ENCODE data around the gene WDR3.

Gene WDR3

DNA sequence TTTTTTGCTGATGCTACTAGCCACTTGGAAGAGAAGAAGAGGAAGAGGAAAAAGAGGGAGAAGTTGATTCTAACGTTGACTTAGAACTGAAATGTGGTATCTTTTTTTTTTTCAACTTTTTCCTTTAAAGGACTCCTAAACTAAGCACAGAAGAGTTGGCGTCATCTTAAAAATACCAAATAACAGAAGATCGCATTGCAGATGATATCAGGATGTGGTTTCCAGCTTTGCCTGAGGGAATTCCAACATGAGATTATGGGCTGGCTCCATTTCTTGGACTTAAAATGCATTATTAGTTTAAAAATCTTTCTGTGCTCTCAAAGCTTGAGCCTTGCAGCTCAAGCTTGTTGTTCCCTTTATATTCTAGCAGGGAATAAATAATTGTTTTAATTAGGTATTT lies 29.8 kb downstream of the WDR3 start:
- DNase-seq = no peak

DNA sequence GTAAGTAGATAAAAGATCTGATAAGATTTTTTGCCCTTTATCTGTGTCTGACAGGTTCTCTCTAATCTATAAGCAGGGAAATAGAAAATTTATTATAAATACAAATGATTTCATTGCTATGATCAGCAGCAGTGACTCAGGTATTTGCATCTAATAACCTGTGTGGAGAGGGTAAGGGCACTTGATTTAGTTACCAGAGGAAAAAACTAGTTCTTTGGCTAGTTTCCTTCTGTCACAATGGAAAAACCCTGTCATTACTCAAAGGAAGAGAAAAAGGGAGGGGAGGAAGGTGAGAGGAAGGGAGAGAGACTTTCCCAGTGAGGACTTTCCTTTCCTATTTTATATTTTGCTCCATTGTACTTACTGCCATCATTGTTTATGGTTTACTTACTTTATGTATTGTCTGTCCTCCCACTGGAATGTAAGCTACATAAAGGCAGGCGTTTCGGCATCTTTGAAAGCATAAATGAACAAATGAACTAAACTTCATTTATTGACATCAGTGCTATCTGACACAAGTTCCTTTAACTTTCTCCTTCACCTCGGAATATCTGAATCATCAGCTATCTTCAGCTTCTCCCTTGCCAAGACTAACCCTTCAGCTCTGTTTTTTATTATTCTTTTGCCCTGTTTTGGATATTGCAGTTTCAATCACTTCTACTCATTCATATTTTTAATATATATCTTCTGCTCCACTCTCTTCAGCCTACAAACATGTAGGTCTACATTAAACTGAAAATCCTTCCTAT lies 34.9 kb downstream of the WDR3 start:
- DNase-seq = no peak

DNA sequence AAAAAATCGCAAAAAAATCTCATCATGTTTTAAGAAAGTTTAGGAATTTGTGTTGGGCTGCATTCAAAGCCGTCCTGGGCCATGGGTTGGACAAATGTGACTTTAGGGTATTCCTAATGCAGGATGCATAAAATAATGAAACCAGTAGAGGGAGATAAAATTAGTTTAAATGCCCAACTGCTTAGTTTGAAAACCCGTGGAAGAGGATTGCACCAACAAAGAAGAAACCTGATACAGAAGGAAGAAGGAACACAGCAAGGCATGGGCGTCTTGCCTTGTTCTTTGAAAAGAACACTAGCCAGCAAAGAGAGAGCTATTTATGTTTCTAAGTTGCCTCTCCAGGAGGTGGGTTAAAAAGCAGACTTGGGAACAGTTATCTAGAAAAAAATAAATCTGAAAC lies 37.9 kb downstream of the WDR3 start:
- no peak for DNase-seq

DNA sequence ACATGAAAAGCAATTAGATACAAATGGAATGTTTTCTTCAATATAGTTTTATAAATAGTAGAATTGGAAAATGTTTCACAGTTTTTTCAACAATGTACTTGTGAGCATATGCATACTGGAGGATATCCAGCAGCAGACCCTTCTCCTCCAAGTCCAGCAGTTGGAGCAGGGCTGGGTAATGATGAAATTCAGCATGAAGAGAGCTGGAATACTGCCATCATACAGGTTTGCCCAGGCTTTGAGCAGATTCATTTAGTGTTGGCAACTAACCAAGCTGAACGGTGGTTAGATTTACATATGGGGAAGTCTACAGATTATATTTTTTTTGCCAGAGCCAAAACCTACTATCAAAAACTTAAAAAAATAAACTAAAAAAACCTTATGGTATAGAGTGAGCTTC lies 38.3 kb downstream of the WDR3 start:
- no peak for DNase-seq

DNA sequence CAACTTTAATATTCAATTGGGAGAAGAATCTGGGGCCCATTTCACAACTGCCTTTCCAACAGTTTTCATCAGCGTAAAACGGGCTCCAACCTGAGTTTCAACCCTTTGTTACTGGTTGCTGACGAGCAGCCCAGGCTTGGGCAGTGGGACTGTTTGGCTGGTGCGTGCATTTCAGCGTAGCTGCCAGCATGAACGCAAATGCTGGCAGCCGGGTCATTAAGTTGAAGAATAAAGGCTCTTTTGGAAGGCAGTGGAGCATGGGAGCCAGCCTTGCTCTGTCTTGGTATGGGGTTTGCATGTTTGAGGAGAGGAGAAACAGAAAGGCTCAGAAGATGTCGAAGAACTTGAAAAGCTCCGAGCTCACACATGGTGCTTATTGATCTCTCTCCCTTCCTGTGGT lies 40.7 kb downstream of the WDR3 start:
- DNase-seq = no peak

DNA sequence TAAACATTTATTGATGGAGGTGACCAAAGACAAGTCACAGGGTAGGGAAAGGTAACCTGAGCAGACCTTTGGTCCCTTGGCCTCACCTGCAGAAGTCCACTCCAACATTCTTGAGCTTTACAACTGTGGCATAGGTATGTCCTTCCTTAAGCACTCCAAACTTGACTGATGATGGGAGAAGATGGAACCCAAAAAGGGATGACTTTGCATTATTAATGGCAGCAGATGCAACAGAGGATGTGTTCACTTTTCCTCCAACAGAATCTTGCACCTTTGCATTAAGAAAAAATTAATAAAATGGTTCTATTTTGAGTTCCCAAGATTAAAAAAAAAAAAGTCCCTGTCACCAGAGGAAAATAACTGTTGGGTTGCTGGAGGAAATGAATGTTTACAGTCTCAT lies 42.2 kb downstream of the WDR3 start:
- DNase-seq = no peak

DNA sequence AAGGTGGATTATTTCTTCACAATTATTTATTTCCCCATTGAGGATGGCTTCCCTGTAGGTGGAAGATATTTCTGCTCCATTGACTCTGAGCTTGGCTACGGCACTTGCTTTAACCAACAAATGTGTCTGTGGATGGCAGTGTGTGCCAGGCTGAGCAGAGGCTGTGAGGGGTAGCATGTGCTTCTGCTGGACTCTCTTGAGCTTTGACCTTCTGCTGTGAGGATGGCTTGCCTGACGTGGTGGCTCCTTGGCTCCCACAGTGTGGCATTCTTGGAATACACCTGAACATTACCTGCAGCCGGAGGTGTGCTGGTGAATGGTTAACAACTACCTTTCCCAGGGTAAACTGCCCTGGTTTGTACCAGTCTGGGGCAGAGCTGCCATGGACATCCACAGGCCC lies 46.8 kb downstream of the WDR3 start:
- no peak for DNase-seq

DNA sequence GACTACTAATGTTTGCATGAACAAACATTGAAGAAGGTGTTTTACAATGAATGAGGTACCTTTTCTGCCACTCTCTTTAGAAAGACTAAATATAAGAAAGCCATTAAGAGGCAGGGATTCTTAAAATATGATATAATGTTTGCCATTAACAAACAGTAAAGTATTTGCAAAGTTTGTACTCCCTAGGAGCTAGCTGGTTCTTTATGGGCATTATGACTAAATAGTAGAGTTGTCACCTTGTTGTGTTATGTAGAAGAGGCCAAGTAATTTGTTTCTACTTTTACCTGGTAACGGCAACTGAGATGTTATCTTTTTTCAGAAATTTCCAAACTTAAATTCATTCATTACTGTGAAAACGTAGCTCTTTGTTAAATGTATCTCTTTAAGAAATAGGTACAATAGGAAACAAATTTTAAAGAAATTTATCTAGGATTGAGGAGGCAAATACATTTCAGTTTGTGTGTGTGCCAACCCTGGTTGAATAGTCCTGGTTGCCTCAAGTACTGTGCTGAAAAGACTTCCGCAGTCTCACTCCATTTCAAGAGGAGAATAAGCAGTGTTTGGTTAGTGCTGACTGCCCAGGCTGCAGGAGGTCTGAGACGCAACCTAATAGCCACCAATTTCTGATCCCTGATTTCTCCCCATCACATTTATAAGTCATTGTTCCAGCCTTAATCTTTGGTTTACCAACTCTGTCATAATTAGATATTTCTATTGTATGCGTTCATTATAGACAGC lies 52.1 kb downstream of the WDR3 start:
- DNase-seq = no peak

DNA sequence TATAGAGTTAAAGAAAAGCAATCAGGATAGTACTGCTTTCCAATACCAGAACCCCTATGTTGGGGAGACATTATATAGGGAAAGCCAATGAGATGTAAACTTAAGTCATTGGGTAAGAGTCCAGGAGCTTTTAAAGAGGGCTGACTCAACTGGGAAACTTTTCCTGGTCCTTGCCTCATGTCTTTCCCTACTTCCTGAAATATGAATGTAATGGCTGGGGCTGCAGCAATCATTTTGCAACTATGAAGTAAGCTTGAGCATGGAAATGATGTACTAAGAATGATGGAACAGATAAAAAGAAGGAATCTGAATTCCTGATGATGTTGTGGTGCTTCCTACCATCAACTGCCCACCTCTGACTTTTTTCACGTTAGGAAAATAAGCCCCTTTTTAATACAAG lies 55.7 kb downstream of the WDR3 start:
- DNase-seq = no peak

DNA sequence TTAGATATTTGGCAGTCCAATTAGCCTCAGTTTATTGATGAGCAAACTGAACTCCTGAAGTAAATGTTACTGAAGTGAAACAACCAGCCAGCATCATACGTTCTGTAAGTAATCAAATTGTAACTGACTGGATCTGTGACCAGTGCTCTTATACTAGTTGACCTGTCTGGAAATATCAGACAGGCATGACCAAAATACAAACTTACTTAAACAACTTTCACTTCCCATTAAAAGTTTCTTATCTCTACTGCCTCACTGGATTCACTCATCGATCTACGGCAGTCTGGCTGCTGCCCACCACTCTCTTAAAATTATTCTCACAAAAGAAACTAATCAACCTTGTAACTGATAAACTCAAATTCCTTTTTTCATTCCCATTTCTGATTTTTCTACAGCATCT lies 56.4 kb downstream of the WDR3 start:
- DNase-seq = no peak

DNA sequence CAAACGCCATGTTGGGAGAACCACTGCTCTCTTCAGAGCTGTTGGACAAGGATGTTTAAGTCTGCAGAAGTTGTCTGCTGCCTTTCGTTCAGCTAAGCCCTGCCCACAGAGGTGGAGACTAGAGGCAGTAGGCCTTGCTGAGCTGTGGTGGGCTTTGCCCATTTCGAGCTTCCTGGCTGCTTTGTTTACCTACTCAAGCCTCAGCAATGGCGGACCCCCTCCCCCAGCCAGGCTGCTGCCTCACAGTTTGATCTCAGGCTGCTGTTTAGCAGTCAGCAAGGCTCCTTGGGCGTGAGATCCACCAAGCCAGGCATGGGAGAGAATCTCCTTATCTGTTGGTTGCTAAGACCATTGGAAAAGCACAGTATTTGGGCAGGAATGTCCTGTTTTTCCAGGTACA lies 74.8 kb downstream of the WDR3 start:
- no peak for DNase-seq

DNA sequence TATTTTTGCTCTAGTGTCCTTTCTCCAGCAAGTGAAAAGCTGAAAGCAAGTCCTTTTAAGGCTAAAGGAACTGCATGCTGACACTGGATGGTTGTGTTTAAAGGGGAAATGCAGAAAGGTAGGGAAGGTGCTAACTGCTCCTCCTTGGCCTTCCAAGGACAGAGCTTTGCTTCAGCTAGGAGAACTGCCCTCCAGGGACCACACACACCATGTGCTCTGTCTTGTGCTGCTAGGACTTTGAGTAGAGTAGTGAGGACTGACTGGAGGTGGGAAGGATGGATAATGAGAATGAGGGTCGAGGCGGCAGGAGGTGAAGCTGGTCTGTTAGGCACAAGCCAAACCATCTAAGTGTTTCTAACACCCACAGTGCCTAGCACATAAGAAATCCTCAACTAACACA lies 77.9 kb downstream of the WDR3 start:
- no peak for DNase-seq

DNA sequence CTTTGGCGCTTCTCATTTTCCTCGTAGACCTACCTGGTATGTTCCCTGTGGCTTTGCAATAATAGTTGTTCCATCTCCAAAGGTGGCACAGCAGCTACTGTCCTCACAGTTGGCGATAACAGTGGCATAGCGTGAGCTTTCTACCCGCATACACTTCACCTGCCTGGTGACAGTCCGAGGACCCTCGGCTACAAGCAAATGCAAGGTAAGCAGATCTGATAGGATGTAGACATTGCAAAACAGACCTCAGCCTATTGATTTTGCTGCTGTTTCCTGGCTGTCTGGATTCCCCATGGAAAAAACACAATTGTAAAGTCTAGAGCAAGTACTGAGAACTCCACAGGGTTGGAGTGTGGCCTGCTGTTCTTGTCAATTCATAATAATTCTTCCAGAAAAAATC lies 78.5 kb downstream of the WDR3 start:
- DNase-seq = no peak

DNA sequence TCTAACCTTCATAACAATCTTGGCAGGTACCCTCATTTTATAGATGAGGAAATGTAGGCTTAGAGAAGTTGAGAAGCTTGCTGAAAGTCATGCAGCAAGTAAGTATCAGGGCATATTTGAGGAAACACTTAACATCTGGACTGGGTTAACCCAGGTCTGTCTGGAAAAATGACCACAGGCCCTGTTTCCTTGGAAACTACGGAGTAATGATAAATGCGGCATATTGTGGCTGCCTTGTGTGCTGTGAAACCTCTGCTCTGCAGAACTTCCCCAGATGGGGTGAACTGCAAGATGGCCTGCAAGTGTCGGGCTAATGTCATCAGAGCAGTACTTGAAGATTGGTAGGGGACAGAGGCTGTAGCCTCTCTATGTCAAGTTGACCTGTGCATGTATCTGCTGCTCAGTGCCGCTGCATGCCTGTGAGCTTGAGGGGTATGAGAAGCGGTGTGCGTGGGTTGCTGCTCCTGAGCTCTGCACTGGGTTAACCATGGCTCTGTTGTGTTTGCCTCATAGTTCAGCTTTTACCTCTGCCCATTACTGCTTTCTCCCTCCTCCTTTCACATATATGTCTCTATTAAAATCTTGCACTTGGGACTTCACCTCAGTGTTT lies 83.1 kb downstream of the WDR3 start:
- no peak for DNase-seq

DNA sequence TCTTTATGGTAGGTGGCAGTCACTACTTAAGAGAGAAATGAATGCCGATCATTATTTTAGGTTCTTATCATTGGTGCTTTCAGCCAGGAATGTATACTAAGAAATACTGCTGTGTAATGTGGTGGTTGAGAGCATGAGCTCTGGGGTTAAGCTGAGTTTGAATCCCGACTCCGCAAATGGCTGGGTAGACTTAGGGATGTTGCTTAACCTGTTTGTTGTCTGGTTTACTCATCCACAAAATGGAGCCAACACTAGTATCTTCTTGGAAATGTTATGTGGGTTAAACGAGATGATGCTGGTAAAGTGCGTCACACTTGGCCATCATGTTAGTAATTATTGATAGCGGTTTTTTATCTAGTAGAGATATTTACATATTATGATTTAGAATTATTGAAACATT lies 83.8 kb downstream of the WDR3 start:
- no peak for DNase-seq

DNA sequence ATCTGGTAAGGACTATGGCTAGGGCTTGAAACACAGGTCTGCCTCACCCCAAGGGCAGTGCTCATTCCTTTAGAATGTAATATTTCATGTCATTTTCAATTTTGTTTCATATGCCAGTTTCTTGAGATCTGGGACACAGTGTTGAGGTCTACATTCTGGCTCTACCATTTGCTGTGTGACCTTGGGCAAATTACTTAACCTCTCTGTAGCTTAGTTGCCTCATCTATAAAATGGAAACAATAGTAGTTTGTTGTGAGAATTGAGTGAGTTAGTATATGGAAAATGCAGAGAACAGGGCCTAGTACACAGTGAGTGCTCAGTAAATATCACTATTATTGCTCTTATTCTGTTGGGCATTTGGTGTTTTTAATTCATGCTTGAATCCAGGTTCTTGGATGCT lies 84.4 kb downstream of the WDR3 start:
- DNase-seq = no peak
